Stimulated activated CD4-positive, alpha-beta T cell treated with anti-CD3 and anti-CD28 coated beads, Interleukin-4, amount 100 ng/mL, for 48 hours (primary cell): ENCODE results near the gene CKS2.
"Not testable (repeated sequence)": the region's sequence is repeated elsewhere in the genome, so short reads cannot be mapped to it uniquely, and the experiment has no call there.

Experiments used
- DNase-seq, 2 donors: peaks; one replicate each; pipeline ENCODE4 v3.0.0-alpha.2; 2020; ENCODE audit warnings: low read depth in 2 of 2

CKS2 gene

DNA sequence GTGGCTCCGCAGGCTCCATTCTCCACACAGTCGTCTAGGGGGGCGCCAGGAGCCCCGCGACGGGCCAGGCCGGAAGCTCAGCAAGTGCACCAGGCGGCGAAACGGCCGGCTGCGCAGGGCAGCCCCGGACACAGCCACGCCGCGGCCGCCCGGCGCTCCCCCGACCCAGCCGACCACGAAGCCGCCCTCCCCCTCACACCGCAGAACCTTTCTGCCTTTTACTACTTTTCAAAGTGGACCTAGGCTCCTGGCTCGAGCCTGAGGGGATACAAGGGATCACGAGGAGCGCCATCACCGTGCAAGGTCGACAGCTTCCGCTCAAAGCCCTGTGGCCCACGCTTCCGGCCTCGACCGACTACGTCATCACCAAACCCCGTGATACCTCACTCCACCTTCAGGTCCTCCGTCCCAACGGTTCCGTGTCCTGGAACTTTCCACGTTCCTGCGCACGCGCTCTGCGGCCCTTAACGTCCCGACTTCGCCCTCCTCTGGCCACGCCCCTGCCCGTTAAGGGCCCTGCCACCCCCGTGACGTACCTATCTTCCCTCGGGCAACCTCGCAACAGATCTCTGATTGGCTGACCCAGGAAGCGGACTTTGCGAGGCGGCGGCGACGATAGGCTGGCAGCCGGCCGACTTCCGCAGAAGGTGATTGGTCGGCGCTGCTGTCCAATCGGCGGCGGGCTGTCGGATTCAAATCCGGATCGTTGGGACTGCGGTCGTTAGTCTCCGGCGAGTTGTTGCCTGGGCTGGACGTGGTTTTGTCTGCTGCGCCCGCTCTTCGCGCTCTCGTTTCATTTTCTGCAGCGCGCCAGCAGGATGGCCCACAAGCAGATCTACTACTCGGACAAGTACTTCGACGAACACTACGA is at the start of gene CKS2:
TSS of gene CKS2 (plus strand) at position 721 of the 871 bp plus-strand sequence. CDS start at position 819, 98 bp downstream.
- peak; percentile 99 to 100 for DNase-seq

DNA sequence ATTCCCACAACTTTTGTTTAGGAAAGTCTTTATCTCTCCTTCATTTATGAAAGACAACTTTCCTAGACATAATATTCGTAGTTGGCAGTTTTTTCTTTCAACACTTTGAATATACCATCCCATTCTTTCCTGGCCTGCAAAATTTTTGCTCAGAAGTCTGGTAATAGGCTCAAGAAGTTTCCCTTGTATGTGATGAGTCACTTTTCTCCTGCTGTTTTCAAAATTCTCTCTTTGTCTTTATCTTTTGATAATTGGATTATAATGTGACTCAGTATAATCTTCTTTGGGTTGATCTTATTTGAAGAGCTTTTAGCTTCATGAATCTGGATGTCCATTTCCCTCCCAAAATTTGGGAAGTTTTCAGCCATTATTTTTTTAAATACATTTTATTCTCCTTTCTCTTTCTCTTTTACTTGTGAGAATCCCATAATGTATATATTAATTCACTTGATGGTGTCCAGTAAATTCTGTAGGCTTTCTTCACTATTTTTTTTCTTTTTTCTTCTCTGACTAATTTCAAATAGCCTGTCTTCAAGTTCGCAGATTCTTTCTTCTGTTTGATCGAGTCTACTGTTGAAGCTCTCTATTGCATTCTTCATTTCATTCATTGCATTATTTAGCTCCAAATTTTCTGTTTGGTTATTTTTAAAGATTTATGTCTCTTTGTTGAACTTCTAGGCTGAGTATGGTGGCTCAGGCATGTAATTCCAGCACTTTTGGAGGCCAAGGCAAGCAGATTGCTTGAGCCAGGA is 37.3 kb upstream of the CKS2 start:
- no peak for DNase-seq

DNA sequence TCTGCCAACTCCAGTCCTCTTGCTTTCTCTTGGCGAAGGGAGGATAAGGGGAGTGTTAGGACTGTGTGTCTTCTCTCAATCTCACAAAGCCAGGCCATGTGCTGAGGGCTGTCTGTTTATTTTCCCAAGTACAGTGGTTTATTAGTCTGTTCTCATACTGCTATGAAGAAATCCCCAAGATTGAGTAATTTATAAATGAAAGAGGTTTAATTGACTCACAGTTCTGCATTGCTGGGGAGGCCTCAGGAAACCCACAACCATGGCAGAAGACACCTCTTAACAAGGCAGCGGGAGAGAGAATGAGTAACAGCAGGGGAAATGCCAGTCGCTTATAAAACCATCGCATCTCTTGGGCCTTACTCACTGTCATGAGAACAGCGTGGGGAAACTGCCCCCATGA is 36.2 kb upstream of the CKS2 start:
- peak in 1 of 2 donors; percentile 16 for DNase-seq

DNA sequence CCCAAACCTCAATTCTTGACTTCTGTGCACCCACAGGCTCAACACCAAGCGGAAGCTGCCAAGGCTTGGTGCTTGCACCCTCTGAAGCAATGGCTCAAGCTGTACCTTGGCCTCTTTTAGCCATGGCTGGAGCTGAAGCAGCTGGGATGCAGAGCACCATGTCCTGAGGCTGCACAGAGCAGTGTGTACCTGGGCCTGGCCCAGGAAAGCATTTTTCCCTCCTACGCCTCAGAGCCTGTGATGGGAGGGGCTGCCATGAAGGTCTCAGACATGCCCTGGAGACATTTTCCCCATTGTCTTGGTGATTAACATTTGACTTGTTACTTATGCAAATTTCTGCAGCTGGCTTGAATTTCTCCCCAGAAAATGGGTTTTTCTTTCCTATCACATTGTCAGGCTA is 35.0 kb upstream of the CKS2 start:
- DNase-seq = not testable (repeated sequence)

DNA sequence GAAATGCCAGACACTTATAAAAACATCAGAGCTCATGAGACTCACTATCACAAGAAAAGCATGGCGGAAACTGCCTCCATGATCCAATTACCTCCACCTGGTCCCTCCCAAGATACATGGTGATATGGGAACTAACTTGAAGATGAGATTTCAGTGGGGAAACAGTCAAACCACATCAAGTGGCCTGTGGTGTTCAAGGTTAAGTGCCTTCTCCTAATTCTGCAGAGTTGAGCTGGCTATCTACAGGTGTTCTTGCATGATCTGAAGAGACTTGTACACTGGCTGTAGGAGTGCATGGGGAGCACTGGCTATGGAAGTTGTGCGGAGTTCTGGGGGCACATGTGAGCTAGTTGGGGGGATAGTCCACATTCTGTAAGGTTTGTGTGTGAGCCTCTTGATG is 34.0 kb upstream of the CKS2 start:
- no peak for DNase-seq

DNA sequence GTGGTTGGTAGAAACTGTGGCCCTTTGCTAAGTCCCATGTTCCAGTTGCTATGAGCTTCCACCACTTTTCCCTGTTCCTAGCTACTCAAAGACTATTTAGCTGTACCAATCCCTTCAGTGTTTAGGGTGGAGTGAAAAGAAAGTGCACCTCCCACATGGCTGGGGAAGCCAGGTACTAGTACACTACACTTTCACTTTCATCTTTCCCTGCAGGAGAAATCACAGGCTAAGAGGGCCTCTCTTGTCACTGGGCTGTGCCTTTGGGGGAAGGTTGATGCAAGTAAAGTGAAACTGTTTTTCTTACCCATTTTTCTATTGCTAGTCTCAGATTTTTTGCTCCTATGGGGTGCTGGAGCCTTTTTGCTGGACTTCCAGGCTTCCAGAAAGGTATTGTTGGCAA is 33.5 kb upstream of the CKS2 start:
- DNase-seq = no peak

DNA sequence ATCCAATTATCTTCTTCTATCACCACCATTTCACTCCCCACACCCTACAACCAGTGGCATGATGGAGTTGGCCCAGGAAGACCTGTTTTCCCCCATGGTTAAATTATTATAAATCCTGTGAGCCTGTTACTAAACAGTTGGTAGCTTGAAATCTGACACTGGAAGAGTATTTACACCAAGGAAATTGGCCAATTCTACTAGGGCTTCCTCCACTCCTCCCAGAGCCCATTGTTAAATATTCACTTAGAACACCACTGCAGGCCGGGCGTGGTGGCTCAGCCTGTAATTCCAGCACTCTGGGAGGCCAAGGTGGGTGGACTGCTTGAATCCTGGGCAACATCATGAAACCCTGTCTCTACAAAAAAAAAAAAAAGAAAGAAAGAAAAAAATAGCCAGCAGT is 32.4 kb upstream of the CKS2 start:
- DNase-seq = no peak

DNA sequence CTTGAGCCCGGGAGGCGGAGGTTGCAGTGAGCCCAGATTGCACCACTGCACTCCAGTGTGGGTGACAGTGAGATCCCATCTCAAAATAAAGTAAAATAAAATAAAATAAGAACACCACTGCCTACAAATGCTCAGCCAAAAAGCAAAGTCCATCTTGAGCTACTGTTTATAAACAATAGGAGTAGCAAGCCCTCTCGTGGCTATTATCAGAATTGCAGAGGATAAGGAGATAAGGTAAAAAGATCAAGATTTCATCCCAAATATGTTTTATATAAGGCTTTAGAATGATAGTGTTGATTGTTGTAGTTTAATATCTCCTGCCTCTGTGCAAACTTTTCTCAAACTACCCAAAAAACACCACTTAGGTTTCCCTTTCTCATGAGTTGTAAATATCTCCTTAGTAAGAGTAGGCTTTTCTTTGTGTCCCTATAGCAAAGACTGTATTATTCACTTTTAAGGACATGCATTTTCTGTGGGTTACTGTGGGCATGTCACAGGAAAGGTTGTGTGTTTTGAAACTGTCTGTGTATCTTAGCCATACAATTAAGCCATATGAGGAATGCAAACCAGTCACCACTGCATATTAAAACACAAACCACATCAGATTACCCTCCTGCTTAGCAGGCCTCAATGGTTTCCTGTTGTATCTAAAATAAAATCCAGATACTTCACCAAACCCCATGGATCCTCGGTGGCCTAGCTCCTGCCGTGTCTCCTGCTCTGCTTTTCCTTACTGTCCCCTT is 31.8 kb upstream of the CKS2 start:
- DNase-seq = no peak

DNA sequence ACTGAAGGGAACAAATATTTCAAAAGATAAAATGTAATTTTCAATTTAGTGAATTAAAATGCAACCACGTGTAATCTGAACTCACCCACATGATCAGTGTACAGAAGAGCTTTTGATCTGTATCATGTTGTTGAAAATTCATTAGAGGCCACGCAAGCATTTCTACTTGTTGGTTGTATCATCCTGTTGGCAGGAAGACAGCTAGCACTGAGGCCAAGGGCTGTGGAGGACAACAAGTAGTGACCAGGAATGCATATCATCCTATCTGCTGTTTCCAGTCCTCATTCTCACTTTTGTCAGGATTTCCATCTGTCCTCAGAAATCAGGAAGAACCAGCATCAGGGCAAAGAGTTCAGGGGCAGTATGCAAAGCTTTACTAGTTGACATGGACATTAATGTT is 29.9 kb upstream of the CKS2 start:
- no peak for DNase-seq

DNA sequence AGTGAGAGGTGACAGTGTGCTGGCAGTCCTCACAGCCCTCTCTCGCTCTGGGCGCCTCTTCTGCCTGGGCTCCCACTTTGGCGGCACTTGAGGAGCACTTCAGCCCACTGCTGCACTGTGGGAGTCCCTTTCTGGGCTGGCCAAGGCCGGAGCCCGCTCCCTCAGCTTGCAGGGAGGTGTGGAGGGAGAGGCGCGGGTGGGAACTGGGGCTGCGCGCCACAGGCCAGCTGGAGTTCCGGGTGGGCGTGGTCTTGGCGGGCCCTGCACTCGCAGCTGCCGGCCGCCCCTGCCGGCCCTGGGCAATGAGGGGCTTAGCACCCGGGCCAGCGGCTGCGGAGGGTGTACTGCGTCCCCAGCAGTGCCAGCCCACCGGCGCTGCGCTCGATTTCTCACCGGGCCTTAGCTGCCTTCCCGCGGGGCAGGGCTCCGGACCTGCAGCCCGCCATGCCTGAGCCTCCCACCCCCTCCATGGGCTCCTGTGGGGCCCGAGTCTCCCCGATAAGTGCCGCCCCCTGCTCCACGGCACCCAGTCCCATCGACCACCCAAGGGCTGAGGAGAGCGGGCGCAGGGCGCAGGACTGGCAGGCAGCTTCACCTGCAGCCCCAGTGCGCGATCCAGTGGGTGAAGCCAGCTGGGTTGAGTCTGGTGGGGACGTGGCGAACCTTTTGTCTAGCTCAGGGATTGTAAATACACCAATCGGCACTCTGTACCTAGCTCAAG is 28.6 kb upstream of the CKS2 start:
- not testable (repeated sequence) for DNase-seq

DNA sequence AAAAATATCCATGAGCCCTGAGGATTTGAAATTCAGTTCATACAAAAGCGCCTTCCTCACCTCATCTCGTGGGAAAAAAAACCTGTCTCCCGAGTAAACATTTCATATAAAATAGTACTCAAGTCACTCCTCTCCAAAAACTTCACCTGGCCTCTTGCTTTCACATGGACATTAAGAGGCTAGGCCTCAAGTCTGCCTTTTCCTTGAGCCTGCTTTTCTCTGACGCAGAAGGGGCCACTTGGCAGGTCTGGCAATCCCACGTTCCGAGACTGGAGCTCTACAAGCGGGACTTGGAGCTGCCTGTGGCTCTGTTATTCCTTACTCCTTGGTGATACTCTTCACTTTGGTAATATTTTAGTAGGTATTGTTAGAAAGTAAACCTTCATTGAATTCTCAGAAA is 26.9 kb upstream of the CKS2 start:
- no peak for DNase-seq

DNA sequence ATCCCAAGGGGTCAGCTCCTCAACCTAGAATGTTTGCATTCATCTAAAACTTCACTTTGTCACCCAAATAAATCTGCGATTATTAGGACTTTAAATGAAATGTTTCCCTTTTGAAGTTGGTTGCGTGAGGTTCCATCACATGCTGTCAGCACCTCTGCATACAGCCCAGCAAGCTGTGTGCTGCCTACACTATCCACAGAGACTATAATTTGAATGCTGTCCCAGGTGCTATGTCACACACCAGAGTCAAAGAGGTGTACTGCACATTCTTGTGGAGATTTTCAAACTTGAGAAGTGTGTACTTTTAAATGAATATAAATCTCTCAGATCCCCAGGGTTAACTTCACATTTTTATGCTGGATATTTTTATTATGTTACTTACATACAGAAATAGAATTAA is 19.3 kb upstream of the CKS2 start:
- DNase-seq = no peak

DNA sequence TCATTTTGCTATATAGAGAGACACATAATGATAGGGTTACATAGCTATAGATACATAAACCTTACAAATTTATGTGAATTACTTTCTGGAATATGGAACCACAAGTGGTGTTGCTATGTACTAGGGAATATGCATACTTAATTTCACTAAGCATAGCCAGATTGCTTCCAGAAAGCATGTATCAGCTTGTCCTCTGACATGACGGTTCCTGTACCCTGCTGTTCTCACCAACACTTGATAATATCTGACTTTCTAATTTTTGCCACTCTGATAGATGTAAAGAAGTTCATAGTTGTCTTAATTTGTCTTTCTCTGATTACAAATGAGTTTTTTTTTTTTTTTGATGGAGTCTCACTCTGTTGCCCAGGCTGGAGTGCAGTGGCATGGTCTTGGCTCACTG is 18.0 kb upstream of the CKS2 start:
- DNase-seq = no peak

DNA sequence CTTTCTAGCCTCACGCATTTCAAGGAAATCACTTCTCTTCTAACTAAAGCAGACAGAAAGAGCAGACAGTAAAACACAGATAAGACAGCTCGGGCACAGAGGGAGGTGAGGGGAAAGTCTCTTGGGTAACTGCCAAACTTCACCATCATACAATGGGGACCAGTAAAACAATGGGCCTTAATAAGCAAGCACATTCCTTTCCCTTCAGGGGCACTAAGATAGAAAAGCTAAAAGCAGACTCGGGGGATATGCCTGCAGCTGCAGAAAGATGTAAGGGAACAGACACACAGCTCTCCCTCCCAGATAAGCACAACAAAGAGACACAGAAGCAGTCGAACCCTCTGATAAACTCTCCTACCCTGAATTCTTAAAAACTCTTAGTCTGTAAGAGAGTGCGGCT is 15.6 kb upstream of the CKS2 start:
- DNase-seq = no peak

DNA sequence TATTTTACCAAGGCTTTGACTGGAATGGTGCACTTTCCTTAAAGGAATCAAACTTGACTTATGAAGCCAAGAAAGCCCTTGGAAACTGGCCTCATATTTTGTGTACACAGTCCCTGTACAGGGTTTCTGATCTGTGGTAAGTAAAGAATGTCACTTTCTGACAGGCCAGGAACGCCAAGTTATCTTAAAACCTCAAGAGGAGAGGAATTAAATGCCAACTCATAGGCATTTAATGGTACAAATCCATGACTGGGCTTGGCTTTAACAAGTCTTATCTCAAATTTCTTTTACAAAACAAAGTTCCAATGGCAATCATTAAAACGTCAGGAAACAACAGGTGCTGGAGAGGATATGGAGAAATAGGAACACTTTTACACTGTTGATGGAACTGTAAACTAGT is 9.0 kb upstream of the CKS2 start:
- not testable (repeated sequence) for DNase-seq

DNA sequence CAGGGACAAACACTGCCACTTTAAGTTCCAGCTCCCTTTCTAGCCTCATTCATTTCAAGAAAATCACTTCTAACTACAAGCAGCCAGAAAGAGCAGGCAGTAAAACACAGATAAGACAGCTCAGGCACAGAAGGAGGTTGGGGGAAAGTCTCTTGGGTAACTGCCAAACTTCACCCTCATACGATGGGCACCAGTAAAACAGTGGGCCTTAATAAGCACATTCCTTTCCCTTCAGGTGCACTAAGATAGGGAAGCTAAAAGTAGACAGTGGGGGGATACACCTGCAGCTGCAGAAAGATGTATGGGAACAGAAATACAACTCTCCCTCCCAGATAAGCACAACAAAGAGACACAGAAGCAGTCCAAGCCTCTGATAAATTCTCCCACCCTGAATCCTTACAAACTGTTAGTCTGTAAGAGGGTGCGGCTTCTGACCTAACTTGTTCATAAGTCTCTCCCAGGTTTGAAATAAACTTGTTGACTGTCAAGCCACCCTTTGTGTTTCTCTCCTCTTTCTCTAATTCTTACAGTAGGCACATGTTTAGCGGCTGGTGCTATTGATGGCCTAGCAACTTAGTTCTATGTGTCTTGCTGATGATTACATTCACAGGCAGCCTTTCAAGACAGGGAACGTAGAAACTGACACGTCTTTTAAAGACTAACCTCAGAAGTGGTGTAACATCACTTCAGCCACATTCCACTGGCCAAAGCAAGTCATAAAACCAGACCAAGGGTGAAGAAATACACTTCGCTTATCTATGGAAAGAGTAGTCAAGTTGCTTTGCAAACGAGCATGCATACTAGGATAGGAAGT is 6.8 kb upstream of the CKS2 start:
- no peak for DNase-seq

DNA sequence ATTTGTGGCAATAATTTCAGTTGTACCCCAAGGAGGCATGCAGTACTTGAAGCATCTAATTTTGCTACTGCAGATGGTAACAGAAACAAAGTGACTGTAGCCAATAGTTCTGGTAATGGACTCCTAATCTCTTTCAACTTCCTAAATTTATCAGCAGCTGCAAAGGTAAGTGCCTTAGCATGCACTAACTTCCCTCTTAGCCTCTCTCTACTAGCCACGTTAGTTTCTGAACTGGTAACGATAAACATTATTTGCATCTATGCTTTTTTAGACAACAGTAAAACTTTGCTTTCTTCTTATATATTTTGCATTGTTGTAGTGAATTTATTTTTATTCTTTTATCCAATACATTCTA is 6.2 kb upstream of the CKS2 start:
- no peak for DNase-seq

DNA sequence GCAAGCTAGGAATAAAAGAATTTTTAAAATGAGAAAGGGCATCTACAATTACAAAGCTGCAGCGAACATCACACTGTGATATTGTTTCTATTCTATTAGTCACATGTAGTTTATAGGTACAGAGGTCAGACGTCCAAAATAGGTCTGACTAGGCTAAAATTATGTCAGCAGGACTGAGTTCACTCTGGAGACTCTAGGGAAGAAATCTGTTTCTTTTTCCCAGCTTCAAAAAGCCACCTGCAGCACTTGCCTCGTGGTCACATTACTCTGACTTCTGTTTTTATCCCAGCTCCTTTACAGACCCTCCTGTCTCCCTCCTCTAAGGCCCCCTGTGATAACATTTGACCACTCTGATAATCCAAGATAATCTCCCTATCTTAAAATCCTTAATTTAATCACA is 5.1 kb upstream of the CKS2 start:
- DNase-seq = no peak

DNA sequence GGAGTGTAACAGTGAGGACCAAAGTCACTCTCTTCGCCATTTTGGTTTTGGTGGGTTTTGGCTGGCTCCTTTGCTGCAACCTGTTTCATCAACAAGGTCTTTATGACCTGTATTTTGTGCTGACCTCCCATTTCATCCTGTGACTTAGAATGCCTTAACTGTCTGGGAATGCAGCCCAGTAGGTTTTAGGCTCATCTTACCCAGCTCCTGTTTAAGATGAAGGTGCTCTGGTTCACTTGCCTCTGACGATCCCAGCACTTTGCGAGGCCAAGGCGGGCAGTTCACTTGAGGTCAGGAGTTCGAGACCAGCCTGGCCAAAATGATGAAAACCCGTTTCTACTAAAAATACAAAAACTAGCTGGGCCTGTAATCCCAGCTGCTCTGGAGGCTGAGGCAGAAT is 1.8 kb upstream of the CKS2 start:
- DNase-seq = no peak

DNA sequence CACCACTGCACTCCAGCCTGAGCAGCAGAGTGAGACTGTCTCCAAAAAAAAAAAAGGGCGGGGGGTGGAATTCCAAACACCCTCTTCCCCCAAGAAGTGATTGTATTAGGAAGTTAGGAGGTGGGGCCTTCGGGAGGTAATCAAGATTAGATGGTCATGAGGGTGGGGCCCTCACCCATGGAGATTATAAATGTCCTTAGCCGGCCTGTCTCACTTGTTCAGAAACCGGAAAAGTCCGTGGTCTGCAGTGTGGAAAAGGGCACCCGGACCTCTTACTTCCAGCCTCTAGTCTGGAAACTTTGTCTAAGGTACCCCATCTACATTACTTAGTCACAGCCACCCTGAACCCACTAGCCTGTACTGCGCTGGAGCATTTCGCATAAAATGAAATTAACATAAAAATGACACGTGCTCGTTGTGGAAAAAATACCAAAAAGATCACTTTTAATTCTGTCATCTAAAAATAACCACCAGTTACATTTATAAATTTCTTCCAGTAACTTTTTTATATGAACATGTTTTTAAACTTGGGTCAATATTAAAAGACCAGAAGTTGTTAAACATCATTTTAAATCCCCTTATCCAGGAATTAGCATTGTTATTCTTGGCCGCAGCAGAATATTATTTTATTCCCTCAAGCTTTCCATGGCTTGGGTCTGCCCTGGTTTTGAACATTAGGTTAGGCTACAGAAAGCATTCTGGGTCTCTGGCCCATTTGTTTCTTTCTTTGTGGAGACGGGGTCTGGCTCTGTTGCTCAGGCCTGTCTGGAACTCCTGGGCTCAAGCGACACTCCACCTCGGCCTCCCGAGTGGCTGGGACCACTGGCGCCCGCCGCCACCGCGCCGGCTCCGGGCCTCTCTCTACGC is 1.2 kb upstream of the CKS2 start:
- DNase-seq = no peak
